OCI-LY3 (cell line): ENCODE measurements around the gene TMEM178B.
A peak's percentile ranks its signal among the peaks of the same experiment; 100 is the strongest.

Source experiments
- H2AFZ ChIP-seq: fragments of 200-600, 300-600 bp; shearing (Covaris generic); 2 replicates; pipeline ENCODE4 v1.6.0; 2014; ENCODE audit warnings: antibody characterized with exemption, low read depth, low read length
- H3K27ac ChIP-seq: fragments of 200-600, 300-600 bp; sonication (generic); 2 replicates; pipeline ENCODE4 v1.5.1; 2014; ENCODE audit warnings: mild to moderate bottlenecking, low read length, moderate library complexity, mixed read lengths
- H3K27me3 ChIP-seq: fragments of 200-600, 300-600 bp; sonication (generic); 2 replicates; pipeline ENCODE4 v1.6.1; 2014; ENCODE audit warnings: low read depth, low read length, mixed read lengths
- H3K36me3 ChIP-seq: fragments of 200-600, 300-600 bp; sonication (generic); replicated peaks from 2 replicates; pipeline ENCODE3; 2014; ENCODE audit warnings: low read depth, low read length, mixed read lengths
- H3K4me1 ChIP-seq: fragments of 300-600, 200-600 bp; sonication (generic); 2 replicates; pipeline ENCODE4 v1.6.1; 2014; ENCODE audit warnings: low read length, mixed read lengths
- H3K4me2 ChIP-seq: fragments of 200-600, 300-600 bp; sonication (generic); 2 replicates; pipeline ENCODE4 v1.6.1; 2014; ENCODE audit warnings: low read length, mixed read lengths
- H3K4me3 ChIP-seq: fragments of 300-600, 200-600 bp; sonication (generic); 2 replicates; pipeline ENCODE4 v1.5.1; 2014; ENCODE audit warnings: antibody characterized with exemption, mild to moderate bottlenecking, low read length, moderate library complexity
- H3K79me2 ChIP-seq: fragments of 300-600, 200-600 bp; shearing (Covaris generic); 2 replicates; pipeline ENCODE4 v1.6.1; 2014; ENCODE audit warnings: mild to moderate bottlenecking, low read length, mixed read lengths
- H3K9ac ChIP-seq: fragments of 300-600, 200-600 bp; shearing (Covaris generic); 2 replicates; pipeline ENCODE4 v1.6.0; 2014; ENCODE audit warnings: mild to moderate bottlenecking, low read length, moderate library complexity
- H3K9me3 ChIP-seq: fragments of 200-600, 300-600 bp; shearing (Covaris generic); 2 replicates; pipeline ENCODE4 v1.6.1; 2014; ENCODE audit warnings: low read length, mixed read lengths; ENCODE audit not compliant: insufficient read depth
- H4K20me1 ChIP-seq: fragments of 200-600, 300-600 bp; sonication (generic); 2 replicates; pipeline ENCODE4 v1.6.1; 2016; ENCODE audit warnings: low read length, mixed read lengths; ENCODE audit not compliant: insufficient read depth
- EZH2phosphoT487 ChIP-seq: fragments of 200-600 bp; shearing (Covaris generic); IDR thresholded peaks from 2 replicates; pipeline ENCODE4 v1.6.1; 2018; ENCODE audit warnings: antibody characterized with exemption, mixed run types, low read depth
- TF ChIP-seq, protein P1 (sequence below): fragments of 200-600, 300-600 bp; sonication (generic); IDR thresholded peaks from 2 replicates; pipeline ENCODE4 v1.5.1; 2014; ENCODE audit warnings: antibody characterized with exemption, low read length, low read depth

The TMEM178B gene

GRCh38 chr7:141272417-141272816 lies 198.6 kb downstream of the TMEM178B start:
- Histone ChIP-seq H4K20me1 (no peaks in the 10 kb centered on the region), H3K4me3 (no peak overlapping the region), H2AFZ (no peak overlapping the region), H3K27ac (no peak overlapping the region), H3K27me3 (no peaks in the 10 kb centered on the region), H3K79me2 (no peaks in the 10 kb centered on the region), H3K9ac (no peak overlapping the region), H3K9me3 (no peaks in the 10 kb centered on the region), H3K36me3 (no peaks in the 10 kb centered on the region), H3K4me1 (no peaks in the 10 kb centered on the region), H3K4me2 (no peak overlapping the region)
- TF ChIP-seq, protein P1, sequence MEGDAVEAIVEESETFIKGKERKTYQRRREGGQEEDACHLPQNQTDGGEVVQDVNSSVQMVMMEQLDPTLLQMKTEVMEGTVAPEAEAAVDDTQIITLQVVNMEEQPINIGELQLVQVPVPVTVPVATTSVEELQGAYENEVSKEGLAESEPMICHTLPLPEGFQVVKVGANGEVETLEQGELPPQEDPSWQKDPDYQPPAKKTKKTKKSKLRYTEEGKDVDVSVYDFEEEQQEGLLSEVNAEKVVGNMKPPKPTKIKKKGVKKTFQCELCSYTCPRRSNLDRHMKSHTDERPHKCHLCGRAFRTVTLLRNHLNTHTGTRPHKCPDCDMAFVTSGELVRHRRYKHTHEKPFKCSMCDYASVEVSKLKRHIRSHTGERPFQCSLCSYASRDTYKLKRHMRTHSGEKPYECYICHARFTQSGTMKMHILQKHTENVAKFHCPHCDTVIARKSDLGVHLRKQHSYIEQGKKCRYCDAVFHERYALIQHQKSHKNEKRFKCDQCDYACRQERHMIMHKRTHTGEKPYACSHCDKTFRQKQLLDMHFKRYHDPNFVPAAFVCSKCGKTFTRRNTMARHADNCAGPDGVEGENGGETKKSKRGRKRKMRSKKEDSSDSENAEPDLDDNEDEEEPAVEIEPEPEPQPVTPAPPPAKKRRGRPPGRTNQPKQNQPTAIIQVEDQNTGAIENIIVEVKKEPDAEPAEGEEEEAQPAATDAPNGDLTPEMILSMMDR, result no peak
- no peak for TF ChIP-seq EZH2phosphoT487

DNA sequence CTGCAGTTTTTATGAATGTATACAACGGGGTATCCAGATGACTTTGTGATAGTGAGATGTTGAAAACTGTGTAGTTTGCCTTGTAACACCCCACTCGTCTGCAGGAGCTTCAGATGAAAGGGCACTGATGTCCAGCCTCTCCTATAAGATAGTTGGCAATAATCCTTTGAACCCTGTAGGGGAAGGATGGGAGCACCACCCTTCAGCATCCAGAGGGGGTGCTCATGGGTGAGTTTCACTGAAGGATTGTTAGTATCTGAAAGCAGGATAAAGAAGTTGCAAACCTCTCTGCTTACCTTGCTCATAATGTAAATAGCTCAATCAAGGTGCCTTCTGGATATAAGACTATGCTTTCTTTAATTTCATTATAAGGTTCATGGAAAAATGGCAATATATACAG lies 201.5 kb downstream of the TMEM178B start:
- H4K20me1 ChIP-seq, result no peaks in the 10 kb centered on the region
- H3K27me3 ChIP-seq, result no peaks in the 10 kb centered on the region
- TF ChIP-seq, protein P1, result no peak
- no peak for TF ChIP-seq EZH2phosphoT487
- no peaks in the 10 kb centered on the region for H3K36me3 ChIP-seq
- H3K9ac ChIP-seq, result no peak overlapping the region
- H3K27ac ChIP-seq, result no peak overlapping the region
- H3K4me2 ChIP-seq, result no peak overlapping the region
- H3K4me3 ChIP-seq, result no peak overlapping the region
- no peaks in the 10 kb centered on the region for H3K79me2 ChIP-seq
- H3K4me1 ChIP-seq, result peaks cover 6% of the 10 kb centered on the region
- H3K9me3 ChIP-seq, result no peaks in the 10 kb centered on the region
- H2AFZ ChIP-seq, result no peak overlapping the region

DNA sequence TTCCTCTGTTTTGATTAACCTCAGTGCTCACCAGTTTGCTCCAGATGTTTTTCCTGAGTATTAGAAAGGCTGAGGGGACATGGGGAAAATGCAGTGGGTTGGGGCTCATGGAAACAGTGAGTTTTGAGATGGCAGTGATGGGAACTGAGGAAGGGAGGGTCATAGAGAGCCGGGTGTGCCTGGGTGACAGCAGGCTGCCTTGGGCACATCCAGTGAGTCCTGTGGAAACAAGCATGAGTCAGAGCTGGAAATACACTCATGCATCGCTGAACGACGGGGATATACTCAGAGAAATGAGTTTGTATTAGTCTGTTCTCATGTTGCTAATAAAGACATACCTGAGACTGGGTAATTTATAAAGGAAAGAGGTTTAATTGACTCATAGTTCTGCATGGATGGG lies 202.2 kb downstream of the TMEM178B start:
- no peak overlapping the region for H3K27ac ChIP-seq
- H3K9me3 ChIP-seq, result no peaks in the 10 kb centered on the region
- no peak overlapping the region for H3K4me3 ChIP-seq
- no peak overlapping the region for H3K9ac ChIP-seq
- no peak overlapping the region for H3K4me2 ChIP-seq
- no peaks in the 10 kb centered on the region for H3K27me3 ChIP-seq
- TF ChIP-seq EZH2phosphoT487, result no peak
- TF ChIP-seq, protein P1, result no peak
- no peak overlapping the region for H2AFZ ChIP-seq
- no peaks in the 10 kb centered on the region for H4K20me1 ChIP-seq
- peaks cover 12% of the 10 kb centered on the region for H3K4me1 ChIP-seq
- H3K79me2 ChIP-seq, result no peaks in the 10 kb centered on the region
- H3K36me3 ChIP-seq, result peaks cover 6% of the 10 kb centered on the region

- Histone ChIP-seq H3K36me3 (peaks cover 7% of the 10 kb centered on the region), H3K4me3 (peak overlapping the region; percentile 68), H3K4me2 (peak overlapping the region; percentile 62), H3K79me2 (no peaks in the 10 kb centered on the region), H4K20me1 (no peaks in the 10 kb centered on the region), H3K27ac (no peak overlapping the region), H3K9ac (no peak overlapping the region), H3K9me3 (no peaks in the 10 kb centered on the region), H3K27me3 (no peaks in the 10 kb centered on the region), H3K4me1 (peaks cover 12% of the 10 kb centered on the region), H2AFZ (peak overlapping the region; percentile 36; the same call in 1 of the 2 replicates)
- TF ChIP-seq, protein P1, result no peak
- no peak for TF ChIP-seq EZH2phosphoT487
Measured at GRCh38 chr7:141280100-141280499, 206.2 kb downstream of the TMEM178B start.
